Activated B cell treated with CpG ODN at 0.5 μM for 24 hours (primary cell): Measurements from ENCODE around the gene CEP72. TPM values are rescaled to one million over a fixed set of nuclear protein-coding genes. Genes with fewer than 3 reads are reported as not detected.
"Not testable (repeated sequence)": the region's sequence is repeated elsewhere in the genome, so short reads cannot be mapped to it uniquely, and the experiment has no call there.

Experiments used
- ATAC-seq: fragments of 200-7000 bp; cut with Tn5 transposase; one replicate; pipeline ENCODE4 v1.10.0; 2021; ENCODE audit warnings: low read depth, mild to moderate bottlenecking, moderate library complexity
- CTCF ChIA-PET: fragments of 350-600 bp; sonication (Branson Sonifier 250); formaldehyde crosslinking; loops from one replicate; lab custom pipeline; 2021; ENCODE audit warnings: antibody characterized with exemption; lab: Charles Lee
- POLR2A ChIA-PET: fragments of 350-600 bp; sonication (Branson Sonifier 250); formaldehyde crosslinking; loops from one replicate; lab custom pipeline; 2021; ENCODE audit warnings: antibody characterized with exemption; lab: Charles Lee
- DNase-seq: peaks from one replicate; pipeline ENCODE4 v3.0.0; 2022
- H3K27ac Mint-ChIP-seq: one replicate; pipeline ENCODE4 v1.8.0; 2020; ENCODE audit warnings: mixed read lengths
- H3K27me3 Mint-ChIP-seq: one replicate; pipeline ENCODE4 v1.8.0; 2021; ENCODE audit warnings: mixed read lengths
- H3K36me3 Mint-ChIP-seq: one replicate; pipeline ENCODE4 v1.8.0; 2021; ENCODE audit warnings: low read depth, mixed read lengths
- H3K4me1 Mint-ChIP-seq: one replicate; pipeline ENCODE4 v1.8.0; 2021; ENCODE audit warnings: mixed read lengths
- H3K4me3 Mint-ChIP-seq: one replicate; pipeline ENCODE4 v1.8.0; 2020; ENCODE audit warnings: mild to moderate bottlenecking, mixed read lengths
- H3K9me3 Mint-ChIP-seq: one replicate; pipeline ENCODE4 v1.8.0; 2020; ENCODE audit warnings: mixed read lengths
- CTCF ChIP-seq: fragments of 200-600 bp; IDR thresholded peaks from one replicate; pipeline ENCODE4 v1.8.0; 2022; ENCODE audit warnings: antibody characterized with exemption, mild to moderate bottlenecking
- intact Hi-C: fragments of 100-400 bp; cut with micrococcal nuclease; formaldehyde crosslinking; loops from one replicate; pipeline ENCODE4 v1.15.1; 2024
- total RNA-seq: library from RNA; stranded (reverse); gene quantifications from 2 replicates; pipeline ENCODE4 v1.2.3, GENCODE V29; 2022

CEP72 gene
- total RNA-seq, 1 donor from 2014 or later, result 17.4 TPM

GRCh38 chr5:624118-624950 is 12.2 kb downstream of the CEP72 start:
- Mint-ChIP-seq H3K27ac (no peak overlapping the region), H3K36me3 (peaks cover 56% of the 10 kb centered on the region), H3K9me3 (no peaks in the 10 kb centered on the region), H3K4me1 (no peaks in the 10 kb centered on the region), H3K27me3 (no peaks in the 10 kb centered on the region), H3K4me3 (no peak overlapping the region)
- TF ChIP-seq CTCF, result no peak
- intact Hi-C loops, result no loop called here
- ATAC-seq, result no peak
- ChIA-PET CTCF (no interaction called here), POLR2A (no interaction called here)
- no peak for DNase-seq

- H3K4me3 Mint-ChIP-seq, result no peak overlapping the region
- ChIA-PET CTCF (no interaction called here), POLR2A (no interaction called here)
- no peak for ATAC-seq
- intact Hi-C loops, result no loop called here
- no peak for TF ChIP-seq CTCF
- H3K27me3 Mint-ChIP-seq, result no peaks in the 10 kb centered on the region
- peaks cover 50% of the 10 kb centered on the region for H3K36me3 Mint-ChIP-seq
- H3K9me3 Mint-ChIP-seq, result no peaks in the 10 kb centered on the region
- H3K4me1 Mint-ChIP-seq, result no peaks in the 10 kb centered on the region
- no peak overlapping the region for H3K27ac Mint-ChIP-seq
- DNase-seq, result no peak
Observed at GRCh38 chr5:624951-625230, 12.8 kb downstream of the CEP72 start.

GRCh38 chr5:625516-625915 is 13.4 kb downstream of the CEP72 start:
- H3K9me3 Mint-ChIP-seq, result no peaks in the 10 kb centered on the region
- no peak for ATAC-seq
- ChIA-PET CTCF (no interaction called here), POLR2A (no interaction called here)
- H3K4me3 Mint-ChIP-seq, result no peak overlapping the region
- H3K36me3 Mint-ChIP-seq, result peaks cover 44% of the 10 kb centered on the region
- H3K27me3 Mint-ChIP-seq, result no peaks in the 10 kb centered on the region
- TF ChIP-seq CTCF, result no peak
- no peak overlapping the region for H3K27ac Mint-ChIP-seq
- intact Hi-C loops, result no loop called here
- DNase-seq, result no peak
- H3K4me1 Mint-ChIP-seq, result no peaks in the 10 kb centered on the region

- TF ChIP-seq CTCF, result no peak
- no peak overlapping the region for H3K27ac Mint-ChIP-seq
- ChIA-PET POLR2A (no interaction called here), CTCF (interaction anchor here (0.8 kb wide), 1 partner anchor 180 kb away, joined by 3 read pairs; no protein-coding TSS in a partner anchor)
- no peak overlapping the region for H3K4me3 Mint-ChIP-seq
- no peak for ATAC-seq
- H3K4me1 Mint-ChIP-seq, result no peaks in the 10 kb centered on the region
- intact Hi-C loops, result no loop called here
- H3K9me3 Mint-ChIP-seq, result no peaks in the 10 kb centered on the region
- no peaks in the 10 kb centered on the region for H3K27me3 Mint-ChIP-seq
- DNase-seq, result no peak
- H3K36me3 Mint-ChIP-seq, result peaks cover 32% of the 10 kb centered on the region
Observed at GRCh38 chr5:626850-627249, 14.7 kb downstream of the CEP72 start.

DNA sequence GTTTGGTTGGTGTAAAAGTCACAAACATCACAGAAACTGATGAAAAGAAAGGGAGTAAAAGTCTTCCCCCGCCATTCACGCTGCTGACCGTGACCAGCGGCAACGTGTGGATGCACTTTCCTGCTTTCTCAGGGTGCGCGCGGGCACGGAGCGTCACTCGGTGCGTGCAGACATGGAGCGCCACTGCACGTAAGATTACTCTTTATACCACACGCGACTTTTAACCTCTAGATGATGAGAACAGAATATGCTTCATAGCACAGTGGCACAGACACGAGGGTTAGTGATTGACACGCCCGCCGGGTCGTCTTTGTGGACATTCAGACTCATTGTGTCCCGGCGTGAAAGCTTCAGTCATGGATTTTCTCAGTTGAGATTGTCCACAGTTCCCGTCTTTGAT is 15.7 kb downstream of the CEP72 start:
- ChIA-PET POLR2A (no interaction called here), CTCF (interaction anchor here (0.8 kb wide), 1 partner anchor 181 kb away, joined by 3 read pairs; no protein-coding TSS in a partner anchor)
- no peaks in the 10 kb centered on the region for H3K4me1 Mint-ChIP-seq
- H3K27me3 Mint-ChIP-seq, result no peaks in the 10 kb centered on the region
- DNase-seq (peak; percentile 10), ATAC-seq (no peak)
- no peak for TF ChIP-seq CTCF
- intact Hi-C loops, result no loop called here
- H3K4me3 Mint-ChIP-seq, result no peak overlapping the region
- peaks cover 28% of the 10 kb centered on the region for H3K36me3 Mint-ChIP-seq
- H3K9me3 Mint-ChIP-seq, result no peaks in the 10 kb centered on the region
- H3K27ac Mint-ChIP-seq, result no peak overlapping the region

DNA sequence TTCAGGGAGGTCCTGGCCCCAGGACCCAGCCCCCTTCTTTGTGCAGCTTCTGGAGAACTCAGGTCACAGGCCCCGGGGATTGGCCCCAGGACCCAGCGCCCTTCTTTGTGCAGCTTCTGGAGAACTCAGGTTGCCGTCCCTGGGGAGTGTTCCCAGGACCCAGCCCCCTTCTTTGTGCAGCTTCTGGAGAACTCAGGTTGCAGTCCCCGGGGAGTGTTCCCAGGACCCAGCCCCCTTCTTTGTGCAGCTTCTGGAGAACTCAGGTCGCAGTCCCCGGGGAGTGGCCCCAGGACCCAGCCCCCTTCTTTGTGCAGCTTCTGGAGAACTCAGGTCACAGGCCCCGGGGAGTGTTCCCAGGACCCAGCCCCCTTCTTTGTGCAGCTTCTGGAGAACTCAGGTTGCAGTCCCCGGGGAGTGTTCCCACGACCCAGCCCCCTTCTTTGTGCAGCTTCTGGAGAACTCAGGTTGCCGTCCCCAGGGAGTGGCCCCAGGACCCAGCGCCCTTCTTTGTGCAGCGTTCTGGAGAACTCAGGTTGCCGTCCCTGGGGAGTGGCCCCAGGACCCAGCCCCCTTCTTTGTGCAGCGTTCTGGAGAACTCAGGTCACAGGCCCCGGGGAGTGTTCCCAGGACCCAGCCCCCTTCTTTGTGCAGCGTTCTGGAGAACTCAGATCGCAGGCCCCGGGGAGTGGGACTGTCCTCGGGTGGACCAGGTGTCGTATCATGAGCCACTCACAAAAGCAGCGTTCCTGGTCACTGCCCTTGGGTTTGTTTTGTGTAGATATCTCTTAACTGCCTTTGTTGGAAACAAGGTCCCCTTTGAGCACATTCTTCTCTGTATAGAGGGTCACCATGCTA is 16.4 kb downstream of the CEP72 start:
- H3K27ac Mint-ChIP-seq, H3K4me3 Mint-ChIP-seq, CTCF ChIA-PET, POLR2A ChIA-PET, H3K4me1 Mint-ChIP-seq, H3K27me3 Mint-ChIP-seq, ATAC-seq, intact Hi-C loops, H3K9me3 Mint-ChIP-seq: not testable (repeated sequence)
- H3K36me3 Mint-ChIP-seq, result peaks cover 28% of the 10 kb centered on the region
- DNase-seq, result peak; percentile 9
